Measurements from ENCODE around the gene AURKB.

Gene AURKB

GRCh38 chr17:8192070-8192815 is 18.1 kb downstream of the AURKB start:
- peak; percentile 59; the same call in 1 of the 2 replicates for TF ChIP-seq SIN3A (IDR thresholded peaks at IDR 0.05; ENCODE audit: borderline replicate concordance, insufficient read depth, low read length)
- peak; percentile 91 for TF ChIP-seq POLR2AphosphoS5 (IDR thresholded peaks at IDR 0.05; ENCODE audit: low read depth, low read length)
- TF ChIP-seq, protein P1, sequence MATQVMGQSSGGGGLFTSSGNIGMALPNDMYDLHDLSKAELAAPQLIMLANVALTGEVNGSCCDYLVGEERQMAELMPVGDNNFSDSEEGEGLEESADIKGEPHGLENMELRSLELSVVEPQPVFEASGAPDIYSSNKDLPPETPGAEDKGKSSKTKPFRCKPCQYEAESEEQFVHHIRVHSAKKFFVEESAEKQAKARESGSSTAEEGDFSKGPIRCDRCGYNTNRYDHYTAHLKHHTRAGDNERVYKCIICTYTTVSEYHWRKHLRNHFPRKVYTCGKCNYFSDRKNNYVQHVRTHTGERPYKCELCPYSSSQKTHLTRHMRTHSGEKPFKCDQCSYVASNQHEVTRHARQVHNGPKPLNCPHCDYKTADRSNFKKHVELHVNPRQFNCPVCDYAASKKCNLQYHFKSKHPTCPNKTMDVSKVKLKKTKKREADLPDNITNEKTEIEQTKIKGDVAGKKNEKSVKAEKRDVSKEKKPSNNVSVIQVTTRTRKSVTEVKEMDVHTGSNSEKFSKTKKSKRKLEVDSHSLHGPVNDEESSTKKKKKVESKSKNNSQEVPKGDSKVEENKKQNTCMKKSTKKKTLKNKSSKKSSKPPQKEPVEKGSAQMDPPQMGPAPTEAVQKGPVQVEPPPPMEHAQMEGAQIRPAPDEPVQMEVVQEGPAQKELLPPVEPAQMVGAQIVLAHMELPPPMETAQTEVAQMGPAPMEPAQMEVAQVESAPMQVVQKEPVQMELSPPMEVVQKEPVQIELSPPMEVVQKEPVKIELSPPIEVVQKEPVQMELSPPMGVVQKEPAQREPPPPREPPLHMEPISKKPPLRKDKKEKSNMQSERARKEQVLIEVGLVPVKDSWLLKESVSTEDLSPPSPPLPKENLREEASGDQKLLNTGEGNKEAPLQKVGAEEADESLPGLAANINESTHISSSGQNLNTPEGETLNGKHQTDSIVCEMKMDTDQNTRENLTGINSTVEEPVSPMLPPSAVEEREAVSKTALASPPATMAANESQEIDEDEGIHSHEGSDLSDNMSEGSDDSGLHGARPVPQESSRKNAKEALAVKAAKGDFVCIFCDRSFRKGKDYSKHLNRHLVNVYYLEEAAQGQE (IDR thresholded peaks at IDR 0.05; ENCODE audit: insufficient read depth in 1 of 2, low read depth in 2 of 2, low read length in 2 of 2), result no peak
- TF ChIP-seq TAF1 (IDR thresholded peaks at IDR 0.05; ENCODE audit: borderline replicate concordance, insufficient read depth, low read length), result peak; percentile 74; the same call in 1 of the 2 replicates

GRCh38 chr17:8190506-8190905 is 19.9 kb downstream of the AURKB start:
- TF ChIP-seq SIN3A (IDR thresholded peaks at IDR 0.05; ENCODE audit: borderline replicate concordance, insufficient read depth, low read length) (no peak), POLR2AphosphoS5 (IDR thresholded peaks at IDR 0.05; ENCODE audit: low read depth, low read length) (no peak), TAF1 (IDR thresholded peaks at IDR 0.05; ENCODE audit: borderline replicate concordance, insufficient read depth, low read length) (no peak), FOXP2 (optimal IDR thresholded peaks at IDR 0.05; ENCODE audit: borderline replicate concordance, extremely low read depth, extremely low read length, insufficient read depth) (no peak)
- TF ChIP-seq, protein P1 (IDR thresholded peaks at IDR 0.05; ENCODE audit: insufficient read depth in 1 of 2, low read depth in 2 of 2, low read length in 2 of 2), result no peak

GRCh38 chr17:8189711-8190477 is 20.5 kb downstream of the AURKB start, which contains the start of gene BORCS6:
Gene BORCS6 (minus strand): TSS chr17:8190180. CDS start chr17:8190140, 40 bp downstream.
- TF ChIP-seq TAF1 (IDR thresholded peaks at IDR 0.05; ENCODE audit: borderline replicate concordance, insufficient read depth, low read length) (no peak), POLR2AphosphoS5 (IDR thresholded peaks at IDR 0.05; ENCODE audit: low read depth, low read length) (peak; percentile 62; the same call in 1 of the 2 replicates), SIN3A (IDR thresholded peaks at IDR 0.05; ENCODE audit: borderline replicate concordance, insufficient read depth, low read length) (peak; percentile 73; the same call in 1 of the 2 replicates), FOXP2 (optimal IDR thresholded peaks at IDR 0.05; ENCODE audit: borderline replicate concordance, extremely low read depth, extremely low read length, insufficient read depth) (peak; percentile 37)
- TF ChIP-seq, protein P1 (IDR thresholded peaks at IDR 0.05; ENCODE audit: insufficient read depth in 1 of 2, low read depth in 2 of 2, low read length in 2 of 2), result no peak

DNA sequence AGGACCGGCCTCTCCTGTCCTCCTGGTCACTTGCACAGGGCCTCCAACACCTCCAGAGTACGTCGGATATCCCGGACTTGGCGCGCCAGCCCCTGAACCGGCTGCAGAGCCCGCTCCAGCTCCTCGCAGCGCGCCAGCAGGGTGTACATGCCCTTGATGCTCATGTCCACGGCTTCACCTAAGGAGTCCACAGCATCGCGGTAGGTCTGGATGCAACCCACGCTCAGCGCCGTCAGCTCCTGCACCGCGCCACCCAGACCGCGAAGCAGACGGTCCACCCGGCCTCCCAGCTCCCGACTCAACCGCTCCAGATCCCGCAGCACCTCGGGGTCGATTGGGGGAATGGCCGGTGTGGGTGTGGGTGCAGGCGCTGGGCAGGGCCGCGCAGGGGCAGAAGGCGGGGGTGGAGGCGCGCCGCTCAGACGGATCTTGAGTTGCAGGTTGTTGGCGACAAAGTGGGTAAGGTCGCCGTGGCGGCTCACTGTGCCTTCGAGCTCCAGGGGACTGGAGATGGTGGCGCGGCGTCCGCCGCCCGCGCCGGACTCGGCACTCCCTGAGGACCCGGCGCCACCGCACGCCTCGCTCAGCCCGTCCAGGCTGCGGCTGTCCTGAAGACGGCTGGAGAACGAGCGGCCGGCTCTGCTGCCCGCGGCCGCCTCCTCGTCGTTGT is 21.2 kb downstream of the AURKB start:
- TF ChIP-seq, protein P1 (IDR thresholded peaks at IDR 0.05; ENCODE audit: insufficient read depth in 1 of 2, low read depth in 2 of 2, low read length in 2 of 2), result no peak
- TF ChIP-seq FOXP2 (optimal IDR thresholded peaks at IDR 0.05; ENCODE audit: borderline replicate concordance, extremely low read depth, extremely low read length, insufficient read depth) (no peak), SIN3A (IDR thresholded peaks at IDR 0.05; ENCODE audit: borderline replicate concordance, insufficient read depth, low read length) (no peak), TAF1 (IDR thresholded peaks at IDR 0.05; ENCODE audit: borderline replicate concordance, insufficient read depth, low read length) (no peak), POLR2AphosphoS5 (IDR thresholded peaks at IDR 0.05; ENCODE audit: low read depth, low read length) (no peak)
